Right atrium auricular region (tissue), 2 donors: Measurements from ENCODE around the gene CTXND1. TPM values are rescaled to one million over a fixed set of nuclear protein-coding genes. Genes with fewer than 3 reads are reported as not detected.

ENCODE experiments used
- DNase-seq: peaks from one replicate; pipeline ENCODE4 v3.0.0-alpha.2; 2019; ENCODE audit warnings: low spot score
- H3K27ac ChIP-seq, 2 donors: fragments of 200-600 bp; sonication (generic); 1 replicate in 1 of 2; 2 replicates in 1 of 2; pipeline ENCODE4 v1.5.1; 2016 to 2019
- H3K27me3 ChIP-seq, 2 donors: fragments of 200-600 bp; sonication (generic); one replicate each; pipeline versions ENCODE4 v1.5.1 to v1.6.0; 2017 to 2019
- H3K36me3 ChIP-seq: fragments of 200-600 bp; sonication (generic); one replicate; pipeline ENCODE4 v1.5.1; 2016
- H3K4me1 ChIP-seq, 2 donors: fragments of 200-600 bp; sonication (generic); one replicate each; pipeline versions ENCODE4 v1.5.1 to v1.6.0; 2017 to 2019
- H3K4me3 ChIP-seq, 2 donors: fragments of 200-600 bp; sonication (generic); 1 replicate in 1 of 2; 2 replicates in 1 of 2; pipeline ENCODE4 v1.5.1; 2017 to 2019; ENCODE audit warnings: mild to moderate bottlenecking in 1 of 2, moderate library complexity in 1 of 2
- H3K9me3 ChIP-seq, 2 donors: fragments of 200-600 bp; sonication (generic); one replicate each; pipeline ENCODE4 v1.5.1; 2019
- CTCF ChIP-seq, 2 donors: fragments of 200-600 bp; sonication (generic); IDR thresholded peaks; one replicate each; pipeline ENCODE4 v1.5.1; 2019; ENCODE audit warnings: antibody characterized with exemption in 2 of 2
- total RNA-seq, 2 donors: library from RNA; depleted of rRNA; stranded (reverse); fragments of >200 nt; gene quantifications; one replicate each; pipeline ENCODE4 v1.1.0, GENCODE V29; 2016

Gene CTXND1
- total RNA-seq, 2 donors from 2014 or later, result 0.22 to 0.59 TPM

- Histone ChIP-seq H3K9me3 (no peaks in the 10 kb centered on the region), H3K4me3 (no peak overlapping the region), H3K4me1 (peaks cover 0 to 11% of the 10 kb centered on the region in 2 donors), H3K27me3 (no peaks in the 10 kb centered on the region), H3K27ac (no peak overlapping the region), H3K36me3 (peaks cover 13% of the 10 kb centered on the region)
- TF ChIP-seq CTCF (IDR thresholded peaks at IDR 0.05), result no peak
- DNase-seq, result no peak
These were observed 72.8 kb downstream of the CTXND1 start for GRCh38 chr15:80179025-80179759.

GRCh38 chr15:80177156-80177555 lies 74.9 kb downstream of the CTXND1 start:
- no peak for DNase-seq
- no peak overlapping the region for H3K27ac ChIP-seq
- H3K27me3 ChIP-seq, result no peaks in the 10 kb centered on the region
- no peak overlapping the region for H3K4me3 ChIP-seq
- H3K9me3 ChIP-seq, result no peaks in the 10 kb centered on the region
- H3K36me3 ChIP-seq, result peaks cover 13% of the 10 kb centered on the region
- H3K4me1 ChIP-seq, result no peaks in the 10 kb centered on the region
- no peak for TF ChIP-seq CTCF (IDR thresholded peaks at IDR 0.05)

GRCh38 chr15:80176443-80176842 lies 75.6 kb downstream of the CTXND1 start:
- Histone ChIP-seq H3K27ac (no peak overlapping the region), H3K4me3 (no peak overlapping the region), H3K4me1 (no peaks in the 10 kb centered on the region), H3K36me3 (peaks cover 6% of the 10 kb centered on the region), H3K27me3 (no peaks in the 10 kb centered on the region), H3K9me3 (no peaks in the 10 kb centered on the region)
- no peak for DNase-seq
- TF ChIP-seq CTCF (IDR thresholded peaks at IDR 0.05), result no peak

DNA sequence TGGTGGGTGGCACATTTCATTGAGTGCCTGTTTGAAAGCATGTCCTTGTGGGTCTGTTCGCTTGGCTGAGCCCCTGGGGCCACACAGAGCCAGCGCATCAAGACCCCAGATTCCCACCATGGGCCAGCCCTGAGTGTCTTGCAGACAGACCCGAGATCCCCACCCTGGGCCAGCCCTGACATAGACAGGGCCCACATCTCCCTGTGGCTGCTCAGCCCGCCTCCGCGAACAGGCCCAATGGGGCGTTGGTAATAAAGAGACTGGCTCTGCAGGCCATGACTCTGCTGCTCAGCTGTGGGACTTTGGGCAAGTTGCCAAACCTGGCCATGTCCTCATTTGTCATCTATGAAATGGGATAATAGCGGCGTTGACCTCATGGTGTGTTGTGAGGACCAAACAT lies 76.6 kb downstream of the CTXND1 start:
- H3K27ac ChIP-seq, result no peak overlapping the region
- TF ChIP-seq CTCF (IDR thresholded peaks at IDR 0.05), result no peak
- H3K4me3 ChIP-seq, result no peak overlapping the region
- no peak for DNase-seq
- H3K4me1 ChIP-seq, result no peaks in the 10 kb centered on the region
- H3K9me3 ChIP-seq, result no peaks in the 10 kb centered on the region
- no peaks in the 10 kb centered on the region for H3K36me3 ChIP-seq
- no peaks in the 10 kb centered on the region for H3K27me3 ChIP-seq

GRCh38 chr15:80174017-80174746 lies 77.8 kb downstream of the CTXND1 start:
- Histone ChIP-seq H3K4me1 (no peaks in the 10 kb centered on the region), H3K9me3 (no peaks in the 10 kb centered on the region), H3K4me3 (no peak overlapping the region), H3K27me3 (no peaks in the 10 kb centered on the region), H3K36me3 (no peaks in the 10 kb centered on the region), H3K27ac (peak overlapping the region in 1 of 2 donors; percentile 39)
- no peak for DNase-seq
- TF ChIP-seq CTCF (IDR thresholded peaks at IDR 0.05), result no peak
